Spleen (tissue), 11 donors: ENCODE measurements around the gene DUSP22. TPM values are rescaled to one million over a fixed set of nuclear protein-coding genes. Genes with fewer than 3 reads are reported as not detected.
A peak's percentile ranks its signal among the peaks of the same experiment; 100 is the strongest.

Experiments
- DNase-seq: peaks from one replicate; pipeline ENCODE4 v3.0.0-alpha.2; 2020
- H3K27ac ChIP-seq, 8 donors: fragments of 200-600 bp; sonication (generic) in 7 of 8; 1 replicate in 4 of 8; 2 replicates in 4 of 8; pipeline versions ENCODE4 v1.5.0 to v1.8.0; 2016 to 2021; ENCODE audit warnings: inconsistent platforms in 4 of 8, mild to moderate bottlenecking in 4 of 8, moderate library complexity in 1 of 8
- H3K27me3 ChIP-seq, 7 donors: fragments of 200-600 bp; sonication (generic) in 6 of 7; replicated peaks in 1 of 7; 1 replicate in 4 of 7; 2 replicates in 3 of 7; pipeline versions ENCODE4 v1.5.0 to v1.8.0; 2016 to 2021; ENCODE audit warnings: inconsistent platforms in 3 of 7, mild to moderate bottlenecking in 1 of 7
- H3K36me3 ChIP-seq, 6 donors: fragments of 200-600 bp; sonication (generic) in 5 of 6; 1 replicate in 4 of 6; 2 replicates in 2 of 6; pipeline versions ENCODE4 v1.5.0 to v1.8.0; 2016 to 2021; ENCODE audit warnings: inconsistent platforms in 2 of 6
- H3K4me1 ChIP-seq, 6 donors: fragments of 200-600 bp; sonication (generic) in 5 of 6; 1 replicate in 3 of 6; 2 replicates in 3 of 6; pipeline versions ENCODE4 v1.5.0 to v1.8.0; 2016 to 2021; ENCODE audit warnings: inconsistent platforms in 3 of 6
- H3K4me3 ChIP-seq, 8 donors: fragments of 200-600 bp; sonication (generic) in 7 of 8; 1 replicate in 4 of 8; 2 replicates in 4 of 8; pipeline versions ENCODE4 v1.5.0 to v1.8.0; 2016 to 2021; ENCODE audit warnings: inconsistent platforms in 4 of 8, mild to moderate bottlenecking in 4 of 8, moderate library complexity in 2 of 8
- H3K9me3 ChIP-seq, 8 donors: fragments of 200-600 bp; sonication (generic) in 7 of 8; 1 replicate in 4 of 8; 2 replicates in 4 of 8; pipeline versions ENCODE4 v1.5.0 to v1.8.0; 2016 to 2021; ENCODE audit warnings: inconsistent platforms in 4 of 8
- CTCF ChIP-seq, 11 experiments: fragments of 200-600 bp in 7 of 11; fragments of 450-650 bp in 4 of 11; sonication (generic) in 4 of 11; IDR thresholded peaks in 8 of 11; conservative IDR thresholded peaks in 3 of 11; 1 replicate in 7 of 11; 2 replicates in 4 of 11; pipeline versions ENCODE4 v1.4.0 to v1.8.0; 2016 to 2021; ENCODE audit warnings: antibody characterized with exemption in 11 of 11, inconsistent platforms in 4 of 11, mild to moderate bottlenecking in 1 of 11
- POLR2A ChIP-seq, 3 donors: fragments of 450-650 bp; IDR thresholded peaks; one replicate each; pipeline ENCODE4 v1.5.1; 2017; ENCODE audit warnings: antibody characterized with exemption in 3 of 3, mild to moderate bottlenecking in 1 of 3
- POLR2AphosphoS5 ChIP-seq, 3 donors: sonication (generic); formaldehyde crosslinking; IDR thresholded peaks; one replicate each; pipeline ENCODE4 v1.5.1; 2017; ENCODE audit warnings: antibody characterized with exemption in 3 of 3
- WGBS, 5 donors: extraction: QIAGEN DNeasy Blood & Tissue Kit in 3 of 5; methylation state at CpG; one replicate each; pipeline versions ENCODE4 v1.1.5 to v1.1.7; 2013 to 2018; 5-methylcytosine and 5-hydroxymethylcytosine counted together
- intact Hi-C: fragments of 100-400 bp; cut with DNase I; formaldehyde crosslinking; loops from one replicate; pipeline ENCODE4 v1.15.0; 2023; ENCODE audit warnings: low total_unique reads
- polyA plus RNA-seq, 3 donors: library from polyadenylated mRNA; stranded (reverse); fragments of 200-250 nt; gene quantifications; one replicate each; pipeline ENCODE4 v1.2.1, GENCODE V29; 2013
- total RNA-seq, 7 donors: library from RNA; depleted of rRNA in 3 of 7; stranded (reverse); fragments of >200 nt in 3 of 7; fragmentation: NEBNext Ultra II Directional in 4 of 7; extraction: Animal tissue kit (Norgen Biotek cat#: 25700) in 4 of 7; gene quantifications; one replicate each; pipeline versions ENCODE4 v1.1.0 to v1.2.1, GENCODE V29; 2016 to 2021
- donor health status: healthy with polysubstance abuse.
- donor health status: DM: no; HTN: no; CAD: no; lungs with moderate emphysema.
- donor health status: DM: no; HTN: no; CAD: no.
- donor health status: Bipolar disorder and iron deficiency.
- donor health status: healthy.
- donor health status: DM: no; HTN: no; CAD: no.
- donor health status: DM: yes; HTN: yes; CAD: no.

The DUSP22 gene
- total and polyA plus RNA-seq, 10 donors, result 41.2 to 120 (median 69.4) TPM

GRCh38 chr6:351011-351866 is 59.0 kb downstream of the DUSP22 start:
- no peak overlapping the region for H3K27ac ChIP-seq
- H3K27me3 ChIP-seq, result no peaks in the 10 kb centered on the region
- DNase-seq, result no peak
- TF ChIP-seq POLR2A (IDR thresholded peaks at IDR 0.05) (no peak), POLR2AphosphoS5 (IDR thresholded peaks at IDR 0.05) (no peak), CTCF (IDR thresholded peaks at IDR 0.05 in 8 of 11, conservative IDR thresholded peaks at IDR 0.05 in 3 of 11) (no peak)
- H3K4me3 ChIP-seq, result no peak overlapping the region
- H3K36me3 ChIP-seq, result peaks cover 0 to 64% (median 21%) of the 10 kb centered on the region in 6 donors
- no peaks in the 10 kb centered on the region for H3K9me3 ChIP-seq
- 87 to 92% (median 89%) methylated on average over 31 of the region's 31 CpGs for WGBS, 5 donors
- H3K4me1 ChIP-seq, result peaks cover 0 to 30% (median 27%) of the 10 kb centered on the region in 6 donors
- intact Hi-C loops, result no loop called here

- no peak overlapping the region for H3K4me3 ChIP-seq
- no peak for DNase-seq
- H3K27ac ChIP-seq, result no peak overlapping the region
- WGBS, 5 donors, result 79 to 86% (median 82%) methylated on average over 4 of the region's 4 CpGs
- intact Hi-C loops, result no loop called here
- peaks cover 0 to 58% (median 21%) of the 10 kb centered on the region in 6 donors for H3K36me3 ChIP-seq
- peaks cover 0 to 30% (median 26%) of the 10 kb centered on the region in 6 donors for H3K4me1 ChIP-seq
- H3K9me3 ChIP-seq, result no peaks in the 10 kb centered on the region
- no peaks in the 10 kb centered on the region for H3K27me3 ChIP-seq
- TF ChIP-seq POLR2AphosphoS5 (IDR thresholded peaks at IDR 0.05), result no peak
- no peak for TF ChIP-seq POLR2A (IDR thresholded peaks at IDR 0.05)
- TF ChIP-seq CTCF (IDR thresholded peaks at IDR 0.05 in 8 of 11, conservative IDR thresholded peaks at IDR 0.05 in 3 of 11), result no peak
Observed at GRCh38 chr6:351867-352289, 59.6 kb downstream of the DUSP22 start.

- no peak for DNase-seq
- intact Hi-C loops, result no loop called here
- 86 to 93% (median 87%) methylated on average over 5 of the region's 5 CpGs for WGBS, 5 donors
Observed at GRCh38 chr6:352474-352873, 60.2 kb downstream of the DUSP22 start.

More at GRCh38 chr6:352474-352873, 60.2 kb downstream of the DUSP22 start:
- peaks cover 0 to 55% (median 21%) of the 10 kb centered on the region in 6 donors for H3K36me3 ChIP-seq
- peaks cover 0 to 30% (median 25%) of the 10 kb centered on the region in 6 donors for H3K4me1 ChIP-seq
- no peaks in the 10 kb centered on the region for H3K27me3 ChIP-seq
- H3K27ac ChIP-seq, result no peak overlapping the region
- no peak overlapping the region for H3K4me3 ChIP-seq
- TF ChIP-seq CTCF (IDR thresholded peaks at IDR 0.05 in 8 of 11, conservative IDR thresholded peaks at IDR 0.05 in 3 of 11) (no peak), POLR2AphosphoS5 (IDR thresholded peaks at IDR 0.05) (peak in 1 of 3 donors; percentile 17), POLR2A (IDR thresholded peaks at IDR 0.05) (no peak)
- H3K9me3 ChIP-seq, result no peaks in the 10 kb centered on the region
